A549 (cell line): ENCODE data around the gene BARX1.

ENCODE experiments used
- KDM1A ChIP-seq: fragments of 200-600 bp; sonication (generic); IDR thresholded peaks from 2 replicates; pipeline ENCODE4 v1.6.1; 2016; ENCODE audit warnings: low read depth, mild to moderate bottlenecking
- RCOR1 ChIP-seq: fragments of 150-350 bp; IDR thresholded peaks from 2 replicates; pipeline ENCODE4 v1.6.1; 2014; ENCODE audit warnings: antibody characterized with exemption, low read length, low read depth
- TF ChIP-seq, protein P1 (sequence below): fragments of >200 bp; sonication (Bioruptor Twin); formaldehyde crosslinking; IDR thresholded peaks from 3 replicates; pipeline ENCODE4 v1.5.1; 2016

DNA sequence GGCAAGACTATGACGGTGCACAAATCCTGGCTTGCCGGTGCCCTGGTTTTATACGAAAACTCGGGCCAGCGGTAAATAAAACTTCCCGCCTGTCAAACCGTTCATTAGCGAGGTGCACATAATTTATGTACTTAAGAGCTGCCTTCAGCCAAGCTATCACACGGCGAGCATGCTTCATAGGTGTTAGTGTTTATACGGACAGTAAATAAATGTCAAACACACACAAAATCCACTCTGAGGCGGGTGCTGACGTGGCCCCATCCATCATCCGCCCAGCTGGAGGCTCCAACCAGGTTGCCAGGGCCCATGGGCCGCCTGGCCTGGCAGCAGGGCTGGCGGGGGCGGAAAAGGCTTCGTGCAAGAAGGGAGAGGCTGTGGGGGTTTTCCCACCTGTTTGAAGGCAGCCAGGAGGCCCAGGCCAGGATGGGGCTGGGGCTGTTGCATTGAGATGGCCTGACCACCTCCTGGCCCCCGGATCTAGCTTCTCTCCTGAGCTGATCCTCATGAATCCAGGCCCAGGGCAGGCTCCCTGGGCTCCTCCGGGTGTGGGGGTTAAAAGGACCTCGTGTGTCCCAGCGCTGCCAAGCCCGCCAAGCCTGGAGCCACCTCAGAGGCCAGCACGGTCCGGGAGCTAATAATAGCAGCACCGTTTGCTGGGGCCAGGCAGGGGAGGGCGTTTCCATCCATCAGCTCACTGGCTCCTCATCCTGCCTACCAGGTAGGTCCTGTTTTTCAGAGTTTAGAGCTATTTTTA, 43.2 kb downstream of the BARX1 start:
- no peak for TF ChIP-seq RCOR1
- no peak for TF ChIP-seq KDM1A
- TF ChIP-seq, protein P1, sequence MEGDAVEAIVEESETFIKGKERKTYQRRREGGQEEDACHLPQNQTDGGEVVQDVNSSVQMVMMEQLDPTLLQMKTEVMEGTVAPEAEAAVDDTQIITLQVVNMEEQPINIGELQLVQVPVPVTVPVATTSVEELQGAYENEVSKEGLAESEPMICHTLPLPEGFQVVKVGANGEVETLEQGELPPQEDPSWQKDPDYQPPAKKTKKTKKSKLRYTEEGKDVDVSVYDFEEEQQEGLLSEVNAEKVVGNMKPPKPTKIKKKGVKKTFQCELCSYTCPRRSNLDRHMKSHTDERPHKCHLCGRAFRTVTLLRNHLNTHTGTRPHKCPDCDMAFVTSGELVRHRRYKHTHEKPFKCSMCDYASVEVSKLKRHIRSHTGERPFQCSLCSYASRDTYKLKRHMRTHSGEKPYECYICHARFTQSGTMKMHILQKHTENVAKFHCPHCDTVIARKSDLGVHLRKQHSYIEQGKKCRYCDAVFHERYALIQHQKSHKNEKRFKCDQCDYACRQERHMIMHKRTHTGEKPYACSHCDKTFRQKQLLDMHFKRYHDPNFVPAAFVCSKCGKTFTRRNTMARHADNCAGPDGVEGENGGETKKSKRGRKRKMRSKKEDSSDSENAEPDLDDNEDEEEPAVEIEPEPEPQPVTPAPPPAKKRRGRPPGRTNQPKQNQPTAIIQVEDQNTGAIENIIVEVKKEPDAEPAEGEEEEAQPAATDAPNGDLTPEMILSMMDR: no peak
